ENCODE data around the gene MRPL40. TPM values are rescaled to one million over a fixed set of nuclear protein-coding genes. Genes with fewer than 3 reads are reported as not detected.
A peak's percentile ranks its signal among the peaks of the same experiment; 100 is the strongest.

MRPL40 gene
- total RNA-seq, 4 donors from 2014 or later, result 21.2 to 31.2 (median 27.7) TPM

DNA sequence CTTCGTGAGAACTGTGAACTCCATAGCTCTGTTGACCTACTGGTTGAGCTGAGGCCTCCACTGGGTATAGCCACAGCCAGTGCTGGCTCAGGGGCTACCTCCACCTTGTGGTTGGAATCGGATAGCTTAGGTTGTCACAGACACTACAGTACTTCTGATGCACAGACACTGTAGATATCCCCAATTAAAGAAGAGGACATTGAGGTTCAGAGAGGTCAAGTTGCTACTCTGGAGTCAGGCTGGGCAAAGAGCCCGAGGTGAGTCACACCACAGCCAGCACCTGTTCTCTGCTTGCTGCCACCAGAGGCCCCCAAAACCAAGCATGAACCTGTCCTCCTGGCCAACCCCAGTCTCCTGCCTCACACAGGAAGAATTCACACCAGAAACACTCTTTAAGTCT lies 41.2 kb downstream of the MRPL40 start:
- Histone ChIP-seq H3K4me1 (peaks cover 12 to 49% (median 44%) of the 10 kb centered on the region in 4 donors), H3K27me3 (no peaks in the 10 kb centered on the region), H3K27ac (replicated peaks in 1 of 4) (no peak overlapping the region), H3K36me3 (peaks cover 48 to 71% (median 67%) of the 10 kb centered on the region in 4 donors), H3K4me3 (no peak overlapping the region), H3K9me3 (no peaks in the 10 kb centered on the region)
- DNase-seq (ENCODE audit: extremely low spot score), result no peak
- no peak for TF ChIP-seq EP300 (IDR thresholded peaks at IDR 0.05)
- TF ChIP-seq, protein P1, sequence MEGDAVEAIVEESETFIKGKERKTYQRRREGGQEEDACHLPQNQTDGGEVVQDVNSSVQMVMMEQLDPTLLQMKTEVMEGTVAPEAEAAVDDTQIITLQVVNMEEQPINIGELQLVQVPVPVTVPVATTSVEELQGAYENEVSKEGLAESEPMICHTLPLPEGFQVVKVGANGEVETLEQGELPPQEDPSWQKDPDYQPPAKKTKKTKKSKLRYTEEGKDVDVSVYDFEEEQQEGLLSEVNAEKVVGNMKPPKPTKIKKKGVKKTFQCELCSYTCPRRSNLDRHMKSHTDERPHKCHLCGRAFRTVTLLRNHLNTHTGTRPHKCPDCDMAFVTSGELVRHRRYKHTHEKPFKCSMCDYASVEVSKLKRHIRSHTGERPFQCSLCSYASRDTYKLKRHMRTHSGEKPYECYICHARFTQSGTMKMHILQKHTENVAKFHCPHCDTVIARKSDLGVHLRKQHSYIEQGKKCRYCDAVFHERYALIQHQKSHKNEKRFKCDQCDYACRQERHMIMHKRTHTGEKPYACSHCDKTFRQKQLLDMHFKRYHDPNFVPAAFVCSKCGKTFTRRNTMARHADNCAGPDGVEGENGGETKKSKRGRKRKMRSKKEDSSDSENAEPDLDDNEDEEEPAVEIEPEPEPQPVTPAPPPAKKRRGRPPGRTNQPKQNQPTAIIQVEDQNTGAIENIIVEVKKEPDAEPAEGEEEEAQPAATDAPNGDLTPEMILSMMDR (IDR thresholded peaks at IDR 0.05), result no peak
- no peak for TF ChIP-seq POLR2AphosphoS5 (IDR thresholded peaks at IDR 0.05)
- TF ChIP-seq POLR2A (IDR thresholded peaks at IDR 0.05; ENCODE audit: low read depth), result no peak
- intact Hi-C loops (cut with DNase I), result loop anchor here (5.0 kb wide), 1 partner anchor 41 kb away; the partner anchor contains the start of genes HIRA and MRPL40
- WGBS, result 77% methylated on average over 3 of the region's 3 CpGs

DNA sequence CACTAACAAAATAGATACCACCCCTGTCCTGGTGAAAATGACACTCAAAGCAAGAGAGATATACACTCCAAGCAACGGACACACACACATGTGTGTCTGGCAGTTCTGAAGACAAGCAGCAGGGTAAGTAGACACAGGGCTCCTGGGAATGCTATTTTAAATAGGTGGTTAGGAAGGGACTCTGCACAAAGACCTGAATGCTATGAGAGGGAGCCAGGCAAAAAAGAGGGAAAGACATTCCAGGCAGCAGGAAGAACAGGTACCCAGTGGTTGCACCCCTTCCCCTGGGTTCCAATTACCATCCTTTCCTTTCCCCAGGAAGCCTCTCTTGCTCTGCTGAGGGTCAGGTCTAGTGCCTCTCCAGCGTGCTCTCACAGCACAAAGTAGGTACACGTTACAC lies 43.7 kb downstream of the MRPL40 start:
- TF ChIP-seq EP300 (IDR thresholded peaks at IDR 0.05), result no peak
- TF ChIP-seq POLR2A (IDR thresholded peaks at IDR 0.05; ENCODE audit: low read depth), result no peak
- TF ChIP-seq, protein P1 (IDR thresholded peaks at IDR 0.05), result no peak
- TF ChIP-seq POLR2AphosphoS5 (IDR thresholded peaks at IDR 0.05), result no peak
- peaks cover 24 to 46% (median 43%) of the 10 kb centered on the region in 4 donors for H3K36me3 ChIP-seq
- intact Hi-C loops (cut with DNase I), result no loop called here
- DNase-seq (ENCODE audit: extremely low spot score), result no peak
- peaks cover 0 to 5% (median 0%) of the 10 kb centered on the region in 4 donors for H3K27me3 ChIP-seq
- H3K9me3 ChIP-seq, result no peaks in the 10 kb centered on the region
- peaks cover 18 to 56% (median 51%) of the 10 kb centered on the region in 4 donors for H3K4me1 ChIP-seq
- H3K4me3 ChIP-seq, result no peak overlapping the region
- 75% methylated on average over 3 of the region's 3 CpGs for WGBS
- peak overlapping the region in 3 of 4 donors; percentile 24 to 42 (median 35) for H3K27ac ChIP-seq (replicated peaks in 1 of 4)

DNA sequence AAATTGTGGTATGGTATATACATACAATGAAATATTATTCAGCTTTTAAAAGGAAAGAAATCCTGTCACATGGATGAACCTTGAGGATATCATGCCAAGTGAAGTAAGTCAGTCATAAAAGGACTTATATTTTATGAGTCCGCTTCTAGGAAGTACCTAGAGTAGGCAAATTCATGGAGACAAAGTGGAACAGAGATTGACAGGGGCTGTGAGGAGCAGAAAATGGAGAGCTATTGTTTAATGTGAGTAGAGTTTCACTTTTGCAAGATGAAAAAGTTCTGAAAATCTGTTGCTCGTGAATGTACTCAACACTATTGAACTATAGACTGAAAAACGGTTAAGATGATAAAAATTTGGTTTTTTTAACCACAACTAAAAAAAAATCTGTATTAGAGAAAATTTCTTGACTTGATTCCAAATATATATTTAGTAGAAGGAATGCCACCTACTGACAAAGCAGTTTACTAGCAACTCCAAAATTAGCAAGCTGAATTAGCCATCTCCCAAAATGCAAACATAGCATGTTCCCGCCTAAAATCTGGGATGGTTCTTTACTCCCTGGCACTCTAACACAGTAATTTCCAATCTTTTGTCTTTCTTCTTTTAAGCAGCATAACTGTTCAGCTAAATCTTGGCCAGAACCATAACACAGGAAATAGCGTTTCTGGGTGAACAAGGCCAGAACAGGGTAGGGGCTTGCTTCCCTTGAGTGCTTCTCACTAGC lies 45.1 kb downstream of the MRPL40 start:
- peak overlapping the region; percentile 86 to 96 (median 93) for H3K27ac ChIP-seq (replicated peaks in 1 of 4)
- peak overlapping the region; percentile 87 to 96 (median 92) for H3K4me3 ChIP-seq
- H3K4me1 ChIP-seq, result peaks cover 18 to 56% (median 51%) of the 10 kb centered on the region in 4 donors
- peaks cover 0 to 5% (median 0%) of the 10 kb centered on the region in 4 donors for H3K27me3 ChIP-seq
- H3K9me3 ChIP-seq, result no peaks in the 10 kb centered on the region
- no peak for DNase-seq (ENCODE audit: extremely low spot score)
- 28% methylated on average over 5 of the region's 5 CpGs for WGBS
- intact Hi-C loops (cut with DNase I), result no loop called here
- H3K36me3 ChIP-seq, result peaks cover 12 to 32% (median 29%) of the 10 kb centered on the region in 4 donors
- TF ChIP-seq EP300 (IDR thresholded peaks at IDR 0.05), result no peak
- TF ChIP-seq, protein P1 (IDR thresholded peaks at IDR 0.05), result peak in 1 of 3 experiments; percentile 6

DNA sequence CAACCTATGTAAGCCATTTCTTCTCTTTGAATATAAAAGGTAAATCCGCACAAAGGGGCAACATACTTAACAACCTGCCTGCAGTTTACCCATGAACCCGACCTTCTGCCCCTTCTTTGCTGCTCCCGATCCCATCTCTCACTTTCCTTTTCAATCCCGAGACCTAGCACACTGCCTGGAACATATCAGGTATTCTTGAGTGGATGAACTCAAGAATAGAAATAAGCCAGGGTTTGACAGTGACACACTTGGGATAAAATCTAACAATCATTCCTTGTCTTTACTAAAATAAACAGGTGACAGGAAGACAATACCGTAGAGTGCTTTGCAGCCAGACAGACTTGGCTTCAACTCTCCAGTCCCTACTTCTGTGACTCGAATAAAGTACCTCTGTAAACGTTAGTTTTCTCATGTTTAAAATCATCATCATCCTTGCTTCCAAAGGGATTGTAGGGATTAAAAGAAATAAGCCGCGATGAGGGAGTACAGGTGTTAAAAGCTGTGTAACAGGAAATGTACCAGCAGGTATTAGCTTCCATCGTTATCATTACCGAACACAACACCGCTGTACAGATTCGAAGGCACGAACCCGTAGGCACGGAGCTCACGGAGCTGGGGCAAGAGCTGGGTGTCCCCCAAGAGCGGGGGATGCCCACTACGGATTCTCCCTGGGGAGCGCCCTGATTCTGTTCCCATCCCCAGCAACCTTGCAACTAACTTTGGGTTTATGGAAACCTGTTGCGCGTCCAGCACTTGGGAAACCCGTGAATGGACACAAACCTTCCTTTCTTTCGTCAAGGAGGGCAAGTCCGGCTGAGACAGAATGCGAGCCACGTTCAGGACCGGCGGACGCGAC lies 45.9 kb downstream of the MRPL40 start:
- Histone ChIP-seq H3K9me3 (no peaks in the 10 kb centered on the region), H3K4me3 (peak overlapping the region; percentile 87 to 96 (median 92)), H3K36me3 (peaks cover 5 to 24% (median 21%) of the 10 kb centered on the region in 4 donors), H3K27me3 (peaks cover 0 to 5% (median 0%) of the 10 kb centered on the region in 4 donors), H3K27ac (replicated peaks in 1 of 4) (peak overlapping the region; percentile 86 to 96 (median 93)), H3K4me1 (peaks cover 18 to 54% (median 50%) of the 10 kb centered on the region in 4 donors)
- no peak for DNase-seq (ENCODE audit: extremely low spot score)
- intact Hi-C loops (cut with DNase I), result no loop called here
- under 1% methylated on average over 30 of the region's 31 CpGs for WGBS
- TF ChIP-seq EP300 (IDR thresholded peaks at IDR 0.05) (no peak), POLR2A (IDR thresholded peaks at IDR 0.05; ENCODE audit: low read depth) (no peak), POLR2AphosphoS5 (IDR thresholded peaks at IDR 0.05) (no peak)
- TF ChIP-seq, protein P1 (IDR thresholded peaks at IDR 0.05), result no peak
